Panc1 (cell line): ENCODE results near the gene PGC. TPM values are rescaled to one million over a fixed set of nuclear protein-coding genes. Genes with fewer than 3 reads are reported as not detected.

Experiments used
- ATAC-seq: fragments of 200-7000 bp; cut with Tn5 transposase; 2 replicates; pipeline ENCODE4 v1.9.1; 2020; ENCODE audit warnings: mild to moderate bottlenecking, moderate library complexity
- BruUV-seq: library from RNA; stranded (reverse); fragments of 400-500 nt; replicated peaks from 2 replicates; lab custom pipeline; 2021; lab: Mats Ljungman, UMichigan
- CTCF ChIA-PET: fragments of 300-600 bp; sonication (Branson Sonifier 250); formaldehyde crosslinking; loops from one replicate; lab custom pipeline; 2022; ENCODE audit warnings: antibody characterized with exemption; lab: Charles Lee
- POLR2A ChIA-PET: fragments of 300-600 bp; sonication (Branson Sonifier 250); formaldehyde crosslinking; loops from one replicate; lab custom pipeline; 2022; ENCODE audit warnings: antibody characterized with exemption; lab: Charles Lee
- DNase-seq: peaks from one replicate; pipeline ENCODE4 v3.0.0-alpha.2; 2010; ENCODE audit warnings: low read depth, low spot score
- H3K27ac ChIP-seq: 2 replicates; pipeline ENCODE4 v1.5.1; 2011; ENCODE audit warnings: mild to moderate bottlenecking, low read length, inconsistent platforms
- H3K27me3 ChIP-seq: fragments of 200-500 bp; sonication (Bioruptor generic); 2 replicates; pipeline ENCODE4 v1.6.0; 2014; ENCODE audit warnings: low read length, inconsistent platforms; ENCODE audit not compliant: control insufficient read depth, insufficient read depth
- H3K36me3 ChIP-seq: fragments of 200-500 bp; sonication (Bioruptor generic); 2 replicates; pipeline ENCODE4 v1.5.1; 2014; ENCODE audit warnings: inconsistent platforms, mild to moderate bottlenecking, low read length, moderate library complexity; ENCODE audit not compliant: control insufficient read depth, insufficient read depth
- H3K4me1 ChIP-seq: 2 replicates; pipeline ENCODE4 v1.5.1; 2011; ENCODE audit warnings: inconsistent platforms, mild to moderate bottlenecking, low read length, moderate library complexity; ENCODE audit not compliant: control insufficient read depth, insufficient read depth
- H3K4me3 ChIP-seq, 2 experiments: 2 replicates each; pipeline ENCODE4 v1.5.1; 2011 to 2012; ENCODE audit warnings: low read depth in 2 of 2, low read length in 2 of 2, mild to moderate bottlenecking in 2 of 2, inconsistent platforms in 1 of 2, moderate library complexity in 1 of 2
- H3K9me3 ChIP-seq: fragments of 200-500 bp; sonication (Bioruptor generic); 2 replicates; pipeline ENCODE4 v1.5.1; 2014; ENCODE audit warnings: low read depth, mild to moderate bottlenecking, inconsistent platforms, low read length, moderate library complexity; ENCODE audit not compliant: control insufficient read depth, insufficient read depth
- POLR2AphosphoS5 ChIP-seq: IDR thresholded peaks from 2 replicates; pipeline ENCODE4 v1.6.1; 2012; ENCODE audit warnings: mild to moderate bottlenecking, low read depth, low read length, moderate library complexity
- REST ChIP-seq, 2 experiments: IDR thresholded peaks; 2 replicates each; pipeline ENCODE4 v1.6.1; 2011 to 2012; ENCODE audit warnings: low read depth in 2 of 2, control low read depth in 1 of 2, low read length in 1 of 2, mild to moderate bottlenecking in 1 of 2, moderate library complexity in 1 of 2; ENCODE audit not compliant: insufficient read depth in 1 of 2
- SIN3A ChIP-seq: IDR thresholded peaks from 2 replicates; pipeline ENCODE4 v1.6.1; 2012; ENCODE audit warnings: low read depth, mild to moderate bottlenecking, low read length, moderate library complexity, borderline replicate concordance; ENCODE audit not compliant: insufficient read depth
- TCF7L2 ChIP-seq: IDR thresholded peaks from 2 replicates; pipeline ENCODE4 v1.6.1; 2011; ENCODE audit warnings: mild to moderate bottlenecking, low read depth, low read length, inconsistent platforms
- in situ Hi-C: cut with HindIII; loops from 2 replicates; pipeline ENCODE4 v1.10.0; 2016; ENCODE audit warnings: low sequenced_read_pairs, low pct_unique_long_range_greater_than_20kb
- intact Hi-C: fragments of 100-400 bp; cut with micrococcal nuclease; formaldehyde crosslinking; loops from one replicate; pipeline ENCODE4 v1.10.0; 2022; ENCODE audit not compliant: unreplicated experiment
- total RNA-seq: library from RNA; stranded (reverse); gene quantifications from one replicate; pipeline ENCODE4 v1.2.1, GENCODE V29; 2021; ENCODE audit not compliant: unreplicated experiment
- TF ChIP-seq, protein P1 (sequence below): fragments of 450-650 bp; IDR thresholded peaks from 2 replicates; pipeline ENCODE4 v1.5.1; 2017; ENCODE audit warnings: mild to moderate bottlenecking

Gene PGC
- total RNA-seq, 1 experiment from 2014 or later, result 0.18 TPM

DNA sequence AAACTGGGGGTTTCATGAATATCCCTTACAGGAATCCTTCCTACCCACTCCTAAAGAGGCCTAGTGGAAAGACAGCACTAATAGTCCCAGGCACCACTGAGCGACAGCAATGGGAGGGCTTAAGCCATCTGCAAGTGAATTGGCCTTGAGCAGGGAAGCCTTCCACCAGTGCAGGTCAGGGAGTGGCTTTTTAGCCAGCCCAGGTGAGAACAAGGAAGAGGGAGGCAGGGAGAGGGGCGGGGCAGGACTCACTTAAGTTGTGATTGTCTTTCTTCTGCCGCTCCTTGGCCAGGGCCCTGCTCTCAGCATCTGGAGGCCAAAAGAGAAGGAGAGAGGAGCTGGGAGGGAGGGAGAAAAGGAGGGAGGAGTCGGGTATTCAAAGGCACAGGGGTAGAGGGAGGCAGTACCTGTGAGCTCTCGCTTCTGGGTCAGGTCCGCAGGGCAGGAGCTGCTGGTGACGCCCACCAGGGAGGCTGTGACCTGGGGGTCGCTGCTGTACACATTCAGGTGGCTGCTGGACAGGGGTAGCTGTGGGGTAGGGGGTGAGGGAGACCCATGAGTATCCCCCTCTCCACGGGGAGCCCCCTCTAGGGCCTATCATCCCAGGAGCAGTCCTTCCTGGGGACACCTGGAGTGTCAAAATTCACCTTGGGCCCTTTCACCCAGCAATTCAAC is 59.6 kb downstream of the PGC start:
- H3K36me3 ChIP-seq, result no peaks in the 10 kb centered on the region
- BruUV-seq, result no TSS peak
- ChIA-PET POLR2A (no interaction called here), CTCF (interaction anchor here (0.6 to 1.9 kb wide), 2 partner anchors 46 to 85 kb away, joined by 3 to 7 read pairs; no protein-coding TSS in a partner anchor)
- in situ Hi-C loops, result no loop called here
- H3K27ac ChIP-seq, result no peak overlapping the region
- ATAC-seq, result no peak
- H3K4me1 ChIP-seq, result no peaks in the 10 kb centered on the region; the same call in none of the 2 replicates
- no peak overlapping the region for H3K4me3 ChIP-seq
- H3K9me3 ChIP-seq, result no peaks in the 10 kb centered on the region
- H3K27me3 ChIP-seq, result no peaks in the 10 kb centered on the region
- TF ChIP-seq TCF7L2 (no peak), REST (IDR thresholded peaks at IDR 0.05; ENCODE audit: insufficient read depth in 1 of 2, low read depth in 2 of 2, low read length in 1 of 2) (no peak), POLR2AphosphoS5 (no peak), SIN3A (no peak)
- TF ChIP-seq, protein P1, sequence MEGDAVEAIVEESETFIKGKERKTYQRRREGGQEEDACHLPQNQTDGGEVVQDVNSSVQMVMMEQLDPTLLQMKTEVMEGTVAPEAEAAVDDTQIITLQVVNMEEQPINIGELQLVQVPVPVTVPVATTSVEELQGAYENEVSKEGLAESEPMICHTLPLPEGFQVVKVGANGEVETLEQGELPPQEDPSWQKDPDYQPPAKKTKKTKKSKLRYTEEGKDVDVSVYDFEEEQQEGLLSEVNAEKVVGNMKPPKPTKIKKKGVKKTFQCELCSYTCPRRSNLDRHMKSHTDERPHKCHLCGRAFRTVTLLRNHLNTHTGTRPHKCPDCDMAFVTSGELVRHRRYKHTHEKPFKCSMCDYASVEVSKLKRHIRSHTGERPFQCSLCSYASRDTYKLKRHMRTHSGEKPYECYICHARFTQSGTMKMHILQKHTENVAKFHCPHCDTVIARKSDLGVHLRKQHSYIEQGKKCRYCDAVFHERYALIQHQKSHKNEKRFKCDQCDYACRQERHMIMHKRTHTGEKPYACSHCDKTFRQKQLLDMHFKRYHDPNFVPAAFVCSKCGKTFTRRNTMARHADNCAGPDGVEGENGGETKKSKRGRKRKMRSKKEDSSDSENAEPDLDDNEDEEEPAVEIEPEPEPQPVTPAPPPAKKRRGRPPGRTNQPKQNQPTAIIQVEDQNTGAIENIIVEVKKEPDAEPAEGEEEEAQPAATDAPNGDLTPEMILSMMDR, result no peak
- no peak for DNase-seq
- intact Hi-C loops, result loop anchor here (10.0 kb wide), 1 partner anchor 263 kb away; no protein-coding TSS in a partner anchor

Other genes starting within 250 kb of the PGC start
- gene FOXP4, start 201.0 kb downstream of the PGC start, total RNA-seq, result 30.4 TPM
- 0.54 TPM for gene MDFI, start 108.9 kb downstream of the PGC start, total RNA-seq
- gene TFEB, start 11.8 kb downstream of the PGC start, total RNA-seq, result 13.3 TPM
- gene FRS3, start 32.5 kb upstream of the PGC start, total RNA-seq, result 3.0 TPM
- gene PRICKLE4, start 33.4 kb upstream of the PGC start, total RNA-seq, result 1.6 TPM
- gene TOMM6, start 40.3 kb upstream of the PGC start, total RNA-seq, result 234 TPM
- 5.4 TPM for gene USP49, start 148.0 kb upstream of the PGC start, total RNA-seq
- gene MED20, start 173.7 kb upstream of the PGC start, total RNA-seq, result 24.5 TPM
- gene BYSL, start 174.1 kb upstream of the PGC start, total RNA-seq, result 49.1 TPM
- gene CCND3, start 194.4 kb upstream of the PGC start, total RNA-seq, result 36.8 TPM